ENCODE measurements around the gene PRKCH. TPM values are rescaled to one million over a fixed set of nuclear protein-coding genes. Genes with fewer than 3 reads are reported as not detected.

The PRKCH gene
- total RNA-seq, 1 experiment from 2014 or later = 5.2 TPM

DNA sequence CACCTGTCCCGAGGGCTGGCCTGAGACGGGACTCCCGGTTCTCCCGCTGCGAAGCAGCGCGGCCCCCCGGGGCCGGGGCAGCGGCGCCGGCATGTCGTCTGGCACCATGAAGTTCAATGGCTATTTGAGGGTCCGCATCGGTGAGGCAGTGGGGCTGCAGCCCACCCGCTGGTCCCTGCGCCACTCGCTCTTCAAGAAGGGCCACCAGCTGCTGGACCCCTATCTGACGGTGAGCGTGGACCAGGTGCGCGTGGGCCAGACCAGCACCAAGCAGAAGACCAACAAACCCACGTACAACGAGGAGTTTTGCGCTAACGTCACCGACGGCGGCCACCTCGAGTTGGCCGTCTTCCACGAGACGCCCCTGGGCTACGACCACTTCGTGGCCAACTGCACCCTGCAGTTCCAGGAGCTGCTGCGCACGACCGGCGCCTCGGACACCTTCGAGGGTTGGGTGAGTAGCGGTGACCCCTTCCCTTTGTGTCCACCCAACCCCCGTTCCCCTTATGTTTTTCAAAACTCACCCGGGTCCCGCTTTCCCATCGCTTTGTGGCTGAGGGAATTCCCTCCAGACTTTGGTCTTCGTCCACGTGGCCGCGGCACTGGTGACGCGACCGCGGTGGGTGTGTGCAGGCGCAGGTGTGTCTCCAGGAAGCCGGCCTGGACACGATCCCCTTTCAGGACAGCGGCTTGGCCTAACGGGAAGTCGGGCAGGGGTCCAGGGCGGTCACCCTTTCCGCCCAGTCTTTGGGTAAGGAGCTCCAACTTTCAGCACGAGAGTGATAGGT is 826 bp downstream of the PRKCH start:
- no peak overlapping the region for H2BK20ac ChIP-seq (ENCODE audit: low read depth, low read length, poor library complexity, severe bottlenecking)
- peak overlapping the region; percentile 71 to 85 for H3K4me3 Mint-ChIP-seq
- peaks cover 2% of the 10 kb centered on the region; the same call in 1 of the 2 replicates for H3K4me1 ChIP-seq (ENCODE audit: insufficient read depth, low read length)
- no peak overlapping the region for H3K4ac ChIP-seq (ENCODE audit: low read depth, low read length)
- H3K79me2 ChIP-seq (ENCODE audit: insufficient read depth, low read length) = no peaks in the 10 kb centered on the region
- H2BK120ac ChIP-seq (ENCODE audit: low read depth, low read length, poor library complexity, severe bottlenecking) = no peak overlapping the region
- WGBS (ENCODE audit: extremely low coverage, insufficient read length, low lambda C conversion rate) = no CpG with 5 or more reads among the region's 63 CpGs
- H3K9me3 Mint-ChIP-seq = peaks cover 6 to 9% of the 10 kb centered on the region in 2 experiments; a peak in 4 of 5 replicates
- H4K20me1 ChIP-seq (ENCODE audit: control insufficient read depth, insufficient read depth, insufficient read length) = no peaks in the 10 kb centered on the region
- H3K27ac Mint-ChIP-seq = no peak overlapping the region
- no peaks in the 10 kb centered on the region for H3K9me3 ChIP-seq (ENCODE audit: control insufficient read depth, low read depth, low read length)
- no peak overlapping the region for H3K23ac ChIP-seq (ENCODE audit: insufficient read length, low read depth, low read length)
- H2AFZ ChIP-seq (ENCODE audit: low read length) = no peak overlapping the region
- H2BK5ac ChIP-seq (ENCODE audit: insufficient read length, low read length) = no peak overlapping the region
- no peak overlapping the region for H3K14ac ChIP-seq (ENCODE audit: insufficient read depth, low read length)
- no peaks in the 10 kb centered on the region for H3K79me1 ChIP-seq (ENCODE audit: insufficient read depth, low read depth, low read length, poor library complexity, severe bottlenecking)
- H3K18ac ChIP-seq (ENCODE audit: insufficient read length, low read depth, low read length) = no peak overlapping the region
- no peak overlapping the region for H2AK5ac ChIP-seq (ENCODE audit: insufficient read length, low read length)
- DNase-seq = peak; percentile 38
- no peak overlapping the region for H4K5ac ChIP-seq (ENCODE audit: insufficient read length, low read depth, low read length)
- H3K36me3 Mint-ChIP-seq (ENCODE audit: insufficient read depth in 1 of 3, low read depth in 3 of 3) = peaks cover 2 to 16% (median 8%) of the 10 kb centered on the region in 3 experiments; a peak in 5 of 7 replicates
- no peak overlapping the region for H2BK12ac ChIP-seq (ENCODE audit: insufficient read length, low read depth, low read length)
- no peak overlapping the region for H4K8ac ChIP-seq (replicated peaks; ENCODE audit: insufficient read length, low read depth, low read length)
- peaks cover 16% of the 10 kb centered on the region for H3K23me2 ChIP-seq (ENCODE audit: insufficient read length, low read depth, low read length, poor library complexity, severe bottlenecking)
- H3K4me2 ChIP-seq (ENCODE audit: insufficient read depth, insufficient read length, low read length) = peak overlapping the region; percentile 87
- peaks cover 16 to 20% of the 10 kb centered on the region in 2 experiments for H3K4me1 Mint-ChIP-seq
- peaks cover 12% of the 10 kb centered on the region; the same call in 1 of the 2 replicates for H3K27me3 ChIP-seq (ENCODE audit: insufficient read depth, low read length)
- no peak overlapping the region for H3K56ac ChIP-seq (ENCODE audit: insufficient read length, low read depth, low read length)
- no peak overlapping the region for H2BK15ac ChIP-seq (ENCODE audit: low read depth, low read length)
- no peak overlapping the region for H4K91ac ChIP-seq (ENCODE audit: insufficient read length, low read depth, low read length)
- peaks cover 31% of the 10 kb centered on the region for H3K27me3 Mint-ChIP-seq (ENCODE audit: low read depth)
- no peak overlapping the region for H3T11ph ChIP-seq (ENCODE audit: low read length)
- TF ChIP-seq, protein P1, sequence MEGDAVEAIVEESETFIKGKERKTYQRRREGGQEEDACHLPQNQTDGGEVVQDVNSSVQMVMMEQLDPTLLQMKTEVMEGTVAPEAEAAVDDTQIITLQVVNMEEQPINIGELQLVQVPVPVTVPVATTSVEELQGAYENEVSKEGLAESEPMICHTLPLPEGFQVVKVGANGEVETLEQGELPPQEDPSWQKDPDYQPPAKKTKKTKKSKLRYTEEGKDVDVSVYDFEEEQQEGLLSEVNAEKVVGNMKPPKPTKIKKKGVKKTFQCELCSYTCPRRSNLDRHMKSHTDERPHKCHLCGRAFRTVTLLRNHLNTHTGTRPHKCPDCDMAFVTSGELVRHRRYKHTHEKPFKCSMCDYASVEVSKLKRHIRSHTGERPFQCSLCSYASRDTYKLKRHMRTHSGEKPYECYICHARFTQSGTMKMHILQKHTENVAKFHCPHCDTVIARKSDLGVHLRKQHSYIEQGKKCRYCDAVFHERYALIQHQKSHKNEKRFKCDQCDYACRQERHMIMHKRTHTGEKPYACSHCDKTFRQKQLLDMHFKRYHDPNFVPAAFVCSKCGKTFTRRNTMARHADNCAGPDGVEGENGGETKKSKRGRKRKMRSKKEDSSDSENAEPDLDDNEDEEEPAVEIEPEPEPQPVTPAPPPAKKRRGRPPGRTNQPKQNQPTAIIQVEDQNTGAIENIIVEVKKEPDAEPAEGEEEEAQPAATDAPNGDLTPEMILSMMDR (conservative IDR thresholded peaks at IDR 0.05) = no peak
- no peak overlapping the region for H3K9ac ChIP-seq (ENCODE audit: extremely low read depth, insufficient read length, low read length)
- H3K27ac ChIP-seq (ENCODE audit: insufficient read length, low read depth, low read length) = no peak overlapping the region
